Mesendoderm (in vitro differentiated cells): ENCODE data around the gene C1QTNF9.
"Not testable (repeated sequence)": the region's sequence is repeated elsewhere in the genome, so short reads cannot be mapped to it uniquely, and the experiment has no call there.

Source experiments
- DNase-seq: peaks from one replicate; pipeline ENCODE4 v3.0.0; 2013
- H2AK5ac ChIP-seq: 2 replicates; pipeline ENCODE4 v1.6.1; 2013; ENCODE audit warnings: low read length, inconsistent platforms
- H2BK120ac ChIP-seq: 2 replicates; pipeline ENCODE4 v1.6.1; 2013; ENCODE audit warnings: low read depth, mild to moderate bottlenecking, low read length, moderate library complexity, mixed read lengths
- H2BK15ac ChIP-seq: replicated peaks from 2 replicates; pipeline ENCODE4 v1.6.1; 2013; ENCODE audit warnings: low read depth, mild to moderate bottlenecking, moderate library complexity
- H2BK5ac ChIP-seq: 2 replicates; pipeline ENCODE4 v1.6.1; 2013; ENCODE audit warnings: low read length, inconsistent platforms
- H3K18ac ChIP-seq: 2 replicates; pipeline ENCODE4 v1.6.1; 2013; ENCODE audit warnings: mild to moderate bottlenecking, low read length, mixed read lengths
- H3K23ac ChIP-seq: one replicate; pipeline ENCODE4 v1.6.1; 2013; ENCODE audit warnings: low read length
- H3K27ac ChIP-seq: 2 replicates; pipeline ENCODE4 v1.5.1; 2013; ENCODE audit warnings: low read depth, mild to moderate bottlenecking, inconsistent platforms, low read length, moderate library complexity
- H3K27me3 ChIP-seq: 2 replicates; pipeline ENCODE4 v1.6.1; 2013; ENCODE audit warnings: low read length, control low read depth, mild to moderate bottlenecking, inconsistent platforms; ENCODE audit not compliant: insufficient read depth, poor library complexity
- H3K36me3 ChIP-seq: 2 replicates; pipeline ENCODE4 v1.6.1; 2013; ENCODE audit warnings: low read length, inconsistent platforms; ENCODE audit not compliant: control insufficient read depth, insufficient read depth
- H3K4ac ChIP-seq: one replicate; pipeline ENCODE4 v1.6.1; 2013; ENCODE audit warnings: low read depth, mild to moderate bottlenecking, low read length, moderate library complexity
- H3K4me1 ChIP-seq: 2 replicates; pipeline ENCODE4 v1.6.1; 2013; ENCODE audit warnings: low read depth, low read length, inconsistent platforms; ENCODE audit not compliant: control insufficient read depth
- H3K4me2 ChIP-seq: 2 replicates; pipeline ENCODE4 v1.6.1; 2013; ENCODE audit warnings: low read length
- H3K4me3 ChIP-seq: 2 replicates; pipeline ENCODE4 v1.5.1; 2013; ENCODE audit warnings: mild to moderate bottlenecking, low read length
- H3K56ac ChIP-seq: one replicate; pipeline ENCODE4 v1.6.1; 2013; ENCODE audit warnings: low read length
- H3K79me1 ChIP-seq: 2 replicates; pipeline ENCODE4 v1.6.1; 2013; ENCODE audit warnings: low read length, inconsistent platforms
- H3K79me2 ChIP-seq: 2 replicates; pipeline ENCODE4 v1.6.1; 2013; ENCODE audit warnings: mild to moderate bottlenecking, low read length; ENCODE audit not compliant: control insufficient read depth, insufficient read depth
- H3K9ac ChIP-seq: 2 replicates; pipeline ENCODE4 v1.6.1; 2013; ENCODE audit warnings: low read length, inconsistent platforms
- H4K5ac ChIP-seq: one replicate; pipeline ENCODE4 v1.6.1; 2013; ENCODE audit warnings: low read length
- H4K8ac ChIP-seq: one replicate; pipeline ENCODE4 v1.6.1; 2013; ENCODE audit warnings: low read depth, mild to moderate bottlenecking, control low read depth, low read length, moderate library complexity
- WGBS: extraction: QIAGEN DNeasy Blood & Tissue Kit; methylation state at CpG from one replicate; pipeline ENCODE4 v1.1.7; 2013; ENCODE audit warnings: low lambda C conversion rate, missing lambda C conversion rate; ENCODE audit not compliant: insufficient coverage; ENCODE audit errors: extremely low coverage; 5-methylcytosine and 5-hydroxymethylcytosine counted together

The C1QTNF9 gene

GRCh38 chr13:24360106-24360505, 50.7 kb downstream of the C1QTNF9 start:
- H4K5ac ChIP-seq, result no peak overlapping the region
- H2BK120ac ChIP-seq, result no peak overlapping the region
- no peak overlapping the region for H2BK15ac ChIP-seq
- no peak overlapping the region for H3K9ac ChIP-seq
- H3K36me3 ChIP-seq, result no peaks in the 10 kb centered on the region
- no peaks in the 10 kb centered on the region for H3K79me2 ChIP-seq
- H4K8ac ChIP-seq, result no peak overlapping the region
- no peak overlapping the region for H3K4me2 ChIP-seq
- no peak overlapping the region for H3K4ac ChIP-seq
- no peak overlapping the region for H3K56ac ChIP-seq
- DNase-seq, result no peak
- H3K18ac ChIP-seq, result no peak overlapping the region
- no peak overlapping the region for H3K4me3 ChIP-seq
- H2BK5ac ChIP-seq, result no peak overlapping the region
- H2AK5ac ChIP-seq, result no peak overlapping the region
- H3K27me3 ChIP-seq, result no peaks in the 10 kb centered on the region
- no peak overlapping the region for H3K27ac ChIP-seq
- no CpG with 5 or more reads among the region's 7 CpGs for WGBS
- no peaks in the 10 kb centered on the region for H3K79me1 ChIP-seq
- H3K4me1 ChIP-seq, result no peaks in the 10 kb centered on the region
- H3K23ac ChIP-seq, result no peak overlapping the region

- Histone ChIP-seq H3K56ac (no peak overlapping the region), H3K27ac (no peak overlapping the region), H3K4ac (no peak overlapping the region), H3K4me1 (no peaks in the 10 kb centered on the region), H3K27me3 (no peaks in the 10 kb centered on the region), H3K23ac (no peak overlapping the region), H2AK5ac (no peak overlapping the region), H3K36me3 (no peaks in the 10 kb centered on the region), H4K5ac (no peak overlapping the region), H3K18ac (no peak overlapping the region), H3K4me2 (no peak overlapping the region), H3K79me1 (no peaks in the 10 kb centered on the region), H2BK120ac (no peak overlapping the region), H2BK5ac (no peak overlapping the region), H4K8ac (no peak overlapping the region), H3K79me2 (no peaks in the 10 kb centered on the region), H2BK15ac (no peak overlapping the region), H3K9ac (no peak overlapping the region), H3K4me3 (no peak overlapping the region)
- no CpG with 5 or more reads among the region's 2 CpGs for WGBS
- no peak for DNase-seq
Measured at GRCh38 chr13:24361113-24361512, 51.7 kb downstream of the C1QTNF9 start.

- H4K5ac ChIP-seq, result no peak overlapping the region
- H3K56ac ChIP-seq, result no peak overlapping the region
- H3K4me1 ChIP-seq, result no peaks in the 10 kb centered on the region
- H3K27me3 ChIP-seq, result no peaks in the 10 kb centered on the region
- H3K79me2 ChIP-seq, result no peaks in the 10 kb centered on the region
- H3K4ac ChIP-seq, result no peak overlapping the region
- no peak for DNase-seq
- WGBS, result no CpG with 5 or more reads among the region's 8 CpGs
- H3K4me2 ChIP-seq, result no peak overlapping the region
- no peak overlapping the region for H3K9ac ChIP-seq
- no peak overlapping the region for H3K27ac ChIP-seq
- no peak overlapping the region for H3K4me3 ChIP-seq
- no peak overlapping the region for H2AK5ac ChIP-seq
- no peaks in the 10 kb centered on the region for H3K36me3 ChIP-seq
- no peak overlapping the region for H3K23ac ChIP-seq
- H2BK120ac ChIP-seq, result no peak overlapping the region
- H2BK15ac ChIP-seq, result no peak overlapping the region
- no peaks in the 10 kb centered on the region for H3K79me1 ChIP-seq
- no peak overlapping the region for H2BK5ac ChIP-seq
- H3K18ac ChIP-seq, result no peak overlapping the region
- no peak overlapping the region for H4K8ac ChIP-seq
Measured at GRCh38 chr13:24361852-24362366, 52.5 kb downstream of the C1QTNF9 start.

GRCh38 chr13:24362435-24362952, 53.1 kb downstream of the C1QTNF9 start:
- Histone ChIP-seq H3K9ac (no peak overlapping the region), H3K36me3 (no peaks in the 10 kb centered on the region), H2BK120ac (no peak overlapping the region), H3K27ac (no peak overlapping the region), H3K79me1 (no peaks in the 10 kb centered on the region), H3K4me3 (no peak overlapping the region), H4K8ac (no peak overlapping the region), H4K5ac (no peak overlapping the region), H3K56ac (no peak overlapping the region), H2BK5ac (no peak overlapping the region), H3K4ac (no peak overlapping the region), H2BK15ac (no peak overlapping the region), H3K79me2 (no peaks in the 10 kb centered on the region), H3K23ac (no peak overlapping the region), H2AK5ac (no peak overlapping the region), H3K27me3 (no peaks in the 10 kb centered on the region), H3K4me1 (no peaks in the 10 kb centered on the region), H3K4me2 (no peak overlapping the region), H3K18ac (no peak overlapping the region)
- no CpG with 5 or more reads among the region's 9 CpGs for WGBS
- no peak for DNase-seq

GRCh38 chr13:24365191-24365590, 55.8 kb downstream of the C1QTNF9 start:
- no peak for DNase-seq
- no peaks in the 10 kb centered on the region for H3K36me3 ChIP-seq
- H3K79me2 ChIP-seq, result no peaks in the 10 kb centered on the region
- H2BK5ac ChIP-seq, result no peak overlapping the region
- H3K9ac ChIP-seq, result no peak overlapping the region
- H3K79me1 ChIP-seq, result no peaks in the 10 kb centered on the region
- H4K5ac ChIP-seq, result no peak overlapping the region
- H3K4me2 ChIP-seq, result no peak overlapping the region
- H2AK5ac ChIP-seq, result no peak overlapping the region
- H3K27ac ChIP-seq, result no peak overlapping the region
- no peak overlapping the region for H3K18ac ChIP-seq
- no peak overlapping the region for H2BK120ac ChIP-seq
- no peak overlapping the region for H3K4me3 ChIP-seq
- no peak overlapping the region for H4K8ac ChIP-seq
- no peak overlapping the region for H3K4ac ChIP-seq
- no peak overlapping the region for H3K23ac ChIP-seq
- H3K27me3 ChIP-seq, result no peaks in the 10 kb centered on the region
- H2BK15ac ChIP-seq, result no peak overlapping the region
- no CpG with 5 or more reads among the region's 9 CpGs for WGBS
- H3K4me1 ChIP-seq, result no peaks in the 10 kb centered on the region
- no peak overlapping the region for H3K56ac ChIP-seq

GRCh38 chr13:24366315-24366714, 56.9 kb downstream of the C1QTNF9 start:
- H3K23ac ChIP-seq, H3K79me2 ChIP-seq, H3K56ac ChIP-seq, H4K8ac ChIP-seq, DNase-seq, H3K36me3 ChIP-seq, H2BK15ac ChIP-seq, H2AK5ac ChIP-seq, H4K5ac ChIP-seq, H3K4me1 ChIP-seq, H3K4me3 ChIP-seq, H3K9ac ChIP-seq, H3K4ac ChIP-seq, H3K27me3 ChIP-seq, H2BK5ac ChIP-seq, H3K27ac ChIP-seq, H3K79me1 ChIP-seq, H3K4me2 ChIP-seq, H3K18ac ChIP-seq, H2BK120ac ChIP-seq: not testable (repeated sequence)
- WGBS, result no CpG with 5 or more reads among the region's 8 CpGs
